Type B pancreatic cell (in vitro differentiated cells): Measurements from ENCODE around the gene ARMH4. TPM values are rescaled to one million over a fixed set of nuclear protein-coding genes. Genes with fewer than 3 reads are reported as not detected.

ENCODE experiments used
- DNase-seq: peaks from one replicate; pipeline ENCODE4 v3.0.0; 2021; ENCODE audit warnings: mixed read lengths; ENCODE audit not compliant: unreplicated experiment; ENCODE audit errors: extremely low spot score
- H3K27ac Mint-ChIP-seq: 2 replicates; pipeline ENCODE4 v1.8.0; 2021; ENCODE audit warnings: mild to moderate bottlenecking, mixed read lengths
- H3K27me3 Mint-ChIP-seq: 2 replicates; pipeline ENCODE4 v1.8.0; 2021; ENCODE audit warnings: mixed read lengths
- H3K36me3 Mint-ChIP-seq: 2 replicates; pipeline ENCODE4 v1.8.0; 2021; ENCODE audit warnings: mixed read lengths
- H3K4me1 Mint-ChIP-seq: one replicate; pipeline ENCODE4 v1.8.0; 2021; ENCODE audit warnings: mixed read lengths; ENCODE audit not compliant: unreplicated experiment
- H3K4me3 Mint-ChIP-seq: 2 replicates; pipeline ENCODE4 v1.8.0; 2021; ENCODE audit warnings: mild to moderate bottlenecking, mixed read lengths
- H3K9me3 Mint-ChIP-seq: 2 replicates; pipeline ENCODE4 v1.8.0; 2021; ENCODE audit warnings: mixed read lengths
- total RNA-seq: library from RNA; stranded (reverse); gene quantifications from 2 replicates; pipeline ENCODE4 v1.2.1, GENCODE V29; 2021; ENCODE audit warnings: low replicate concordance
- TF ChIP-seq, protein P1 (sequence below): fragments of 200-600 bp; sonication (generic); conservative IDR thresholded peaks from 2 replicates; pipeline ENCODE4 v1.5.0; 2021; ENCODE audit warnings: antibody characterized with exemption, mild to moderate bottlenecking

The ARMH4 gene
- total RNA-seq, 1 donor from 2014 or later = 22.0 TPM

DNA sequence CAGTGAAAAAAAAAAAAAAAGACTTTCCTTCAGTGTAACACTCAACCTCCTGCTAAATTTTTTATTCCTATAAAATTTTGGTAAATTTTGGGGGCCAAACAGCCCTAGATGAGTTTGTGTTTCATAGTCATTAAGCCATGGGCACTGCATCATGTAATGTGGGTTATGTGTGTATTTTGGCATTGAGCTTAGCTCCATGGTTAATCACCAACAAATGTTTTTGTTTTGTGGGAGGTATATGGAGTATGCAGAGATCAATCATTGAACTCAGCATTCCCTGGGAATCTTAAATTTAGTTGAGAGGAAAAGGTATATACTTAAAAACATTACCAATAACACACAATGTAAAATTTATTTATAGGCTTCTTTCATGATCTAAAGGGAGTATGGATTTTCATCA, 8.5 kb upstream of the ARMH4 start:
- DNase-seq = no peak
- TF ChIP-seq, protein P1, sequence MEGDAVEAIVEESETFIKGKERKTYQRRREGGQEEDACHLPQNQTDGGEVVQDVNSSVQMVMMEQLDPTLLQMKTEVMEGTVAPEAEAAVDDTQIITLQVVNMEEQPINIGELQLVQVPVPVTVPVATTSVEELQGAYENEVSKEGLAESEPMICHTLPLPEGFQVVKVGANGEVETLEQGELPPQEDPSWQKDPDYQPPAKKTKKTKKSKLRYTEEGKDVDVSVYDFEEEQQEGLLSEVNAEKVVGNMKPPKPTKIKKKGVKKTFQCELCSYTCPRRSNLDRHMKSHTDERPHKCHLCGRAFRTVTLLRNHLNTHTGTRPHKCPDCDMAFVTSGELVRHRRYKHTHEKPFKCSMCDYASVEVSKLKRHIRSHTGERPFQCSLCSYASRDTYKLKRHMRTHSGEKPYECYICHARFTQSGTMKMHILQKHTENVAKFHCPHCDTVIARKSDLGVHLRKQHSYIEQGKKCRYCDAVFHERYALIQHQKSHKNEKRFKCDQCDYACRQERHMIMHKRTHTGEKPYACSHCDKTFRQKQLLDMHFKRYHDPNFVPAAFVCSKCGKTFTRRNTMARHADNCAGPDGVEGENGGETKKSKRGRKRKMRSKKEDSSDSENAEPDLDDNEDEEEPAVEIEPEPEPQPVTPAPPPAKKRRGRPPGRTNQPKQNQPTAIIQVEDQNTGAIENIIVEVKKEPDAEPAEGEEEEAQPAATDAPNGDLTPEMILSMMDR = no peak
- Mint-ChIP-seq H3K4me1 (no peaks in the 10 kb centered on the region), H3K27me3 (peaks cover 19% of the 10 kb centered on the region), H3K27ac (no peak overlapping the region), H3K9me3 (no peaks in the 10 kb centered on the region), H3K4me3 (no peak overlapping the region), H3K36me3 (no peaks in the 10 kb centered on the region)

DNA sequence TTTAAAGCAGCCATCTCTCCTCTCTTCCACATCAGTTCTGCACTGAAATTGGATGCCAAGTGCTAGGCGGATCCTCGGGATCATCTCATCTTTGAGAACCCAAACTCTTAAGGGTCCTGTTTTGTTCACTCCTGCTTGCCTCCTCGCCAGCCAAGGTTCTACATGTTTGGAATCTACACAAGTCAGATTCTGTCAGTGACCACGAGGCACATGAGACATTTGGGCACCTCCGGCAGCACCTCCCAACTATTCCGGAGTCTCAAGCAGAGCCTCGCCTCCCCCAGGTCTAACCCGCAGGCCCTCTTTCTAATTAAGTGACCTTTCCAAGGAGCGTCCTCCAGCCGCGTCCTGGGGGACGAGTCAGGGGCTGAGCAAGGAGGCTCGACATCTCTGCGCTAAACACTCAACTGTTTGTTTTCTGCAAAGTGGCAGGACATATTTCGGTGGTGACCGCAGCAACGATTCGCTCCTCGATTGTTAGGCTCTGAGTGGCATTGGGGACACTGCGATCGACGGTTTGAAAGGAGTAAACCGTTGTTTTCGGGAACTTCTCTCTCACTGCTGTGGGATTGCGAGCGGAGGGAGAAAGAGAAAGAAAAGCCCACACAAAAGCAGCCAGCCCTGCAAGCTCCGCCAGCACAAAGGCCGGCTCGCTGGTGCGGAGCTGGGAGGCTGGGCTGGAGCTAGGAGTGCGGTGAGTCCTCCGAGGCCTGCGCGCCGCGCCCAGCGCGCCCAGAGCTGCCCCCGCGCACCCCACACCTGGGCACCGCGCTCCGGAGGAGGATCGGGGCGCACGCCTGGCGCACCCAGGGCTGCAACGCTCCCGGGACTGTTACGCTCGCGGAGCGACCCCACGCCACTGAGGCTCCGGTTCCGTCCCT, 640 bp downstream of the ARMH4 start:
- Mint-ChIP-seq H3K9me3 (no peaks in the 10 kb centered on the region), H3K27me3 (peaks cover 52% of the 10 kb centered on the region)

DNA sequence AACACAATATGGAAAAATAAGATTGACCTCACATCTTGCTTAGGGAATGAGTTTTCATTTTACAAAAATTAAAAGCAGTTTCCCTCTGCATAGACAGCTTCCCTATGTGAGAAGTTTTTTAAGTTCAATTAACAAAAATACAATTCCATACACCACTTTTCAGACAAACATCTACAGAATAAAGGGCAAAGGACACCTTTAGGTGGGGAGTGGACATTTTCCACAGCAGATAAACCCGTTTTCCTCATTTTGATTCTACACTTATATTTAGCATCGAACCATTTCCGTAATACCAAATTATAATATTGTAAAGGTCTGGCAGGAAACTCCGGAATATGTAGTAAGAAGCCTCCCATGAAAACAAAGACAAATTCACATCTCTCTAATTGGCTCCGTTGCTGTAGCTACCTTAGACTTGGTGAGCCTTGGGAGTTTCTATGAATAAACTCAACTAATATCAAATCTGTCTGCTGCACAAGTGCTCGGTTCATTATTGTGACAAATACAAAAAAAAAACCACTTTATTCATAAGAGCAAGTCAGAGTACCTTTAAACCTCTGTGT, 1.7 kb downstream of the ARMH4 start:
- no peak overlapping the region for H3K27ac Mint-ChIP-seq
- H3K4me3 Mint-ChIP-seq = peak overlapping the region; percentile 94
- TF ChIP-seq, protein P1 = no peak
- H3K27me3 Mint-ChIP-seq = peaks cover 53% of the 10 kb centered on the region
- H3K4me1 Mint-ChIP-seq = peaks cover 15% of the 10 kb centered on the region
- H3K36me3 Mint-ChIP-seq = no peaks in the 10 kb centered on the region
- H3K9me3 Mint-ChIP-seq = no peaks in the 10 kb centered on the region
- DNase-seq = no peak

More for the DNA sequence above, 640 bp downstream of the ARMH4 start:
- Mint-ChIP-seq H3K36me3 (no peaks in the 10 kb centered on the region), H3K4me3 (peak overlapping the region; percentile 94), H3K4me1 (peaks cover 15% of the 10 kb centered on the region), H3K27ac (peak overlapping the region; percentile 59)
- TF ChIP-seq, protein P1 = no peak
- no peak for DNase-seq

DNA sequence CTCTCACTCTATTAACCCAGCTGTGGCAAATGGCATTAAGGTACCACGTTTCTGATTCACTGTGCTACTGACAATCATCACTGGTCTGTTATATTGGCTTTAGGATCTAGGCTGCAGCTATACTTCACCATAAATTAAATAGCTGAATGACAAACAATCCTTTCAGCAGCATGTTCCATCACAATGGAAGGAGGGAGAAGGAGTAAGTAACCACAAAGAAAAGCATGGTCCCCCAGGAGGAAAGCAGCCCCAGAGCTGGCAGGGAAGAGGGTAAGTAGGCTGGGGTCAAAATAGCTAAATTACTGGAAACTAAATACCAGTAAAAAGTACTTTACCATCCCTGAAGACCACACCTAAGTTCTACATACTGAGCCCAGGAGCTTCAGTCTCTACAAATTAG, 2.8 kb downstream of the ARMH4 start:
- Mint-ChIP-seq H3K9me3 (no peaks in the 10 kb centered on the region), H3K27ac (no peak overlapping the region), H3K36me3 (no peaks in the 10 kb centered on the region), H3K27me3 (peaks cover 53% of the 10 kb centered on the region), H3K4me3 (peak overlapping the region; percentile 21), H3K4me1 (peaks cover 15% of the 10 kb centered on the region)
- TF ChIP-seq, protein P1 = no peak
- DNase-seq = no peak

DNA sequence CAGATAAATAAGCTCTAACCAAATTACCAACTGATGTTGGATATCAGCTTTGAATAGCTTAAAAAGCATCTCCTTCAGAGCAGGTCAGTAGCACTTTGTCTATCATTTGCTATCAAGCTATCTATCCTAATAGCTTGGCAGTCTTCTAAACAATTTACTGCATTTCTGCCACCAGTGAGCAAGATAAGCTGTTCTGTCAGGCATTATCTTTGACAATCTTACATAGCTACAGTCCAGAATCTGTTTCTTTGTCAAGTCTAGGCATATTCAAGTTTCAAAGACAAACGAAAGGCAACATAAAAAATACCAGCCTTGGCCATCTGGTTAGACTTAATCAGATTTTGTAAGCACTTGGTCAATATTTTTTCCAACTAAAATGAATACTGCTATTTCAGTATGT, 5.6 kb downstream of the ARMH4 start:
- Mint-ChIP-seq H3K9me3 (no peaks in the 10 kb centered on the region), H3K27me3 (peaks cover 39% of the 10 kb centered on the region), H3K4me3 (no peak overlapping the region), H3K27ac (no peak overlapping the region), H3K4me1 (peaks cover 9% of the 10 kb centered on the region), H3K36me3 (no peaks in the 10 kb centered on the region)
- no peak for DNase-seq
- TF ChIP-seq, protein P1 = no peak
